GM19193 (cell line): Measurements from ENCODE around the gene ZC3H14.

ENCODE experiments used
- POLR2A ChIP-seq: IDR thresholded peaks from 4 replicates; pipeline ENCODE4 v1.6.1; 2011; ENCODE audit not compliant: insufficient read depth, insufficient read length; ENCODE audit errors: extremely low read depth

ZC3H14 gene

GRCh38 chr14:88572117-88572516, 9.3 kb downstream of the ZC3H14 start:
- TF ChIP-seq POLR2A: no peak

GRCh38 chr14:88576222-88576621, 13.4 kb downstream of the ZC3H14 start:
- no peak for TF ChIP-seq POLR2A

DNA sequence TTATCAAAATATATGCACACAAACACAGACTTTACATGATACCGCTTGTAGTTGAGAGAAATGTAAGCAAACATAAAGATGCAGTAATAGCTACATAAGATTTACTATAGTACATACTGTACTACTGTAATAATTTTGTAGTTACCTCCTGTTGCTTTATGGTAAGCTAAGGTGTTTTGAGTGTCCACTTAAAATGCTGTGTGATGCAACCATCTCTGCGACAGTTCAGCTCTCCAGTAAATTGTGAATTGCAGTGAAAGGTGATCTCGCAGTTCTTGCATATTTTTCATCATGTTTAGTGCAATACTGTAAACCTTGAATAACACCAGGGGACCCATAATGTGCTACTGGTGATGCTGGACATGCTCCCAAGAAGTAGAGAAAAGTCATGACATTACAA, 21.6 kb downstream of the ZC3H14 start:
- no peak for TF ChIP-seq POLR2A

DNA sequence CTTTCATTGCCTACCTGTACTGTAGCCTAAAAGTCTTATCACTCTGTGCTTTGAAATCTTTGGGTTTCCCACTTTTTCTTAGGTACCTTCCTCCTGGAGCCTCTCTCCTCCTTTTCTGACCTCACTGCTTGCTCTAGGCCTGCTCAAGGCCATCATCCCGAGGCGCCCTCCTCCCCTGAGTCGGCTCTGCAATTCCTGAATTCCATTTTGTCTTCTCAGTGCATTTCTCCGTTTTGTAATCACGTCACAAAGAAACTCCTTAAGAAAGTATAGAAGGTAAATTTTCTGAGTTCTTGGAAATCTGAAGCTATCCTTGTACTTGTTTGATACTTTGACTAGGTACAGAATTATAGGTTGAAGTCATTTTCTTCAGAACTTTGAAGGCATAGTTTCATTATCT, 25.2 kb downstream of the ZC3H14 start:
- no peak for TF ChIP-seq POLR2A

DNA sequence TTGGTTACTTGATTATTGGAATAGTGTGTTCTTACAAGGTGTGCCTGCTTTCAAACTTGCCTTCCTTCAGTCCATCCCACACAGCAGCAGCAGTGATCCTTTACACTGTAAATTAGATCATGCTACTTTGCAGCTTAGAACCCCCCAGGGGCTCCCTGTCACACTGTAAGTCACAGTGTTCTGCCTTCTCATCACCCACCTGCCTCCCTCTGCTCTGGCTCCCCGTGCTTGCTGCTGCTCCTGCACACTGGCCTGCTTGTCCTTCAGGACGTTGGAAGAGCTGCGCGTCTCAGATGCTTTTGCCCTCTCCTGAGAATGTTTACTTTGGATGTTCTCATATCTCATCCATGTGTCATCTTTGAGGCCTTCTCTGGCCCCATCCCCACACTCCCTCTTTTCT, 27.3 kb downstream of the ZC3H14 start:
- TF ChIP-seq POLR2A: no peak

GRCh38 chr14:88592031-88592430, 29.2 kb downstream of the ZC3H14 start:
- TF ChIP-seq POLR2A: no peak

- no peak for TF ChIP-seq POLR2A
Observed at GRCh38 chr14:88597038-88597437, 34.2 kb downstream of the ZC3H14 start.

DNA sequence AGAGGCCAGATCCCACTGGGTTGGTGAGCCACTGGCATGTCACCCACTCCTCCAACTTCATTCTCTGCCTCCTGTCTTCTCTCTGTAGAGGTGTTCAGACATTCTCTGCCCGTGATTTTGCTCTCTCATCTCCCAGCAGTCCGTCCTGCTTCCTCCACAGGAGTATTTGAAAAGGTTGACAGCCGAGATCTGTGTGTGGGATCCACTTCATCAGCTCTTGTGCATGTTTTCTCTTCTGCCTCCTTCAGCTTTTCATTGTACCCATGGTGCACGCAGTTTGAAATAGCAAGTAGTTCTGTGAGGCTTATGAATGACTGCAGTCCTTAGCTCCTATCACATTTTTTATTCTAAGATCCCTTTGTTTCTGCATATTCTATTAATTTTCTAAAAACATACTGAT, 34.8 kb downstream of the ZC3H14 start:
- no peak for TF ChIP-seq POLR2A

DNA sequence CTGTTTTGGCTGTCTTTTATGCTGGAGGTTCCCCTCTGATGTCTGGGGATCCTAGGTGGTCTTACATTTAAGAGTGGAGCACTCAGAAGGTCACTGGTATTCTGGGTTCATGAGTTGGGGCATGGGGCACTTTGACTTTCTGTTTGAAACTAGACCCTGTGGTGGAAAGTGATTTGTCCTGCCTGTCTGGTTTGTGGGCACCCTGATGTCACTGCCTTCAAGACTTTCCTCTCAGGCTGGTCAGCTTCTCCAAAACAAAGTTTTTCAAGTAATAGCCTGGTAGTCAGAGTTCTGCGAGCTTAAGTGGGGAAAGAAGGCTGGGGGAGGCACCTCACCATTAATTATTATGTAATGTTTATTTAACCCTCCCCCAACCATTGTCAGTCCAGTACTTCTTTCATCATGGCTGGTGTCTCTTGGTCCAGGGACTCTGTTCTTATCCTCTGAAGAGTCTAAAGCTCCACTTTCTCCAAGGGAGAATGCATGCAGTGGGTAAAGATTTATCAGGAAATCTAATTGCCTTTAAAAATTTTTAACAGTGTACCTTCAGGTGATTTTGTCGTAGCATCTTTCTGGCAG, 35.3 kb downstream of the ZC3H14 start:
- TF ChIP-seq POLR2A: no peak

DNA sequence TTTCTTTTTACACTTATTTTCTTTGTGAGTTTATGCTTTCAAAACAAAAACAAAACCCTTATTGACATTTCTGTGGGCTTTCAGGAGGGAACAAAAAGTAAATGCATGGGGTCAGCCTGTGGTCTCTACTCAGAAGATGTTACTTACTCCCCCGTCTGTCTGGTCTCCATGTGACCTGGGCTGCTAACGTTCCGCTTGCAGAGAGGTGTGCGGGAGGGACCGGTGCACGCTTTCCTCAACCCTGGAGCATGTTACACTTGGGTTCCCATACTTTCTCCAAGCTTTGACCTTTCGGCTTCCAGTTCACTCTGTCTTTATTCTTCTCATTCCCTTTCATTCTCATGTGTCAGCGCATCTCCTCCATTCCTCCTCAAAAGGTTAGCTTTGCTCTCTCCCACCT, 36.5 kb downstream of the ZC3H14 start:
- no peak for TF ChIP-seq POLR2A

DNA sequence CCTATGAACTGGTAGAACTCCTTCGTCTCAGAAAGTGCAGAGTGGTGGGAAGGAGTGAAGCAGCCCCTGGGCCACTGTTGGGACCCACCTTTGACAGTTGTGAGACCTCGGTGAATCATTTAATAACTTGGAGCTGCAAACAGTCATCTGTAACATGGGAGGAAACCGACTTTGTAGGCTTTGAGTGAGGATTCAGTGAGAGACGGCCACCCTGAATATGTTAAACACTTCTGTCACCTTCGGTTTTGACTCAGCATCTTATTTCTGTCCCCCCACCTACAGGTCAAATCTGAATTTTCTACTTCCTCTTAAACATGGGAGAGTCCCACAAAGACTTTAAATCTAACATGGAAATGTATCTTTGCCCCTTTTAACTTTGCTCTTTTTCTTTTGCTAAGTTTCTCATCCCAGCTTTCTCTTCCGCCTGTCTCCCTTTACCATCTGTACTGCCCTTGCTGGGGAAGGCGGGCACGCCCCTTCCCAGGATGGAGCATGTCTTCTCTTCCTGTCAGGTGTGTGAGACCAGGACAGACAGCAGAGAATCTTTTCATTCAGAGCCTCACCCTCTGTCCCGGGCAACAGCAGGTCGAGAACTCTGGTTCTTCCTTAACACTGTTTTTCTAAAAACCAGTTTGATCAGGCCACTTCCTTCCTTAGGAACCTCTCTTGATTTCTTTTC, 37.1 kb downstream of the ZC3H14 start:
- no peak for TF ChIP-seq POLR2A

DNA sequence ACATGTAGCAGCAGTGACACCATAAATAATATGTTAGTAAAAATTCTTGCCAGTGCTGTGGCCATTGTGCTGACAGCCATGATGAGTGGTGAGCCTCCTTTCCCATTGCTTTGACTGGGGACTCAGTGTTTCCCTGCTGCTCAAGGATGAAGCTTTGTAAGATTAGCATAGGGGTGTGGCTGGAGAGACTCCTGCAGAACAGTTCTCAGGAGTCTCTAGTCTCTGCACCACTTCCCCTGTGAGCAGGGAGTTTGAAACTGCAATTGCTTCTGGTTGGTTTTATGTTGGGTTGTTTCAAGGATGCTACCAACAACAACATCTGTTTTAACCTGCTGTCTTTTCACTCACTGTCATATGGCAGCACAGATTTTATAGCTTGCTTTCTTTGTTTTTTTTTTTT, 41.4 kb downstream of the ZC3H14 start:
- no peak for TF ChIP-seq POLR2A

DNA sequence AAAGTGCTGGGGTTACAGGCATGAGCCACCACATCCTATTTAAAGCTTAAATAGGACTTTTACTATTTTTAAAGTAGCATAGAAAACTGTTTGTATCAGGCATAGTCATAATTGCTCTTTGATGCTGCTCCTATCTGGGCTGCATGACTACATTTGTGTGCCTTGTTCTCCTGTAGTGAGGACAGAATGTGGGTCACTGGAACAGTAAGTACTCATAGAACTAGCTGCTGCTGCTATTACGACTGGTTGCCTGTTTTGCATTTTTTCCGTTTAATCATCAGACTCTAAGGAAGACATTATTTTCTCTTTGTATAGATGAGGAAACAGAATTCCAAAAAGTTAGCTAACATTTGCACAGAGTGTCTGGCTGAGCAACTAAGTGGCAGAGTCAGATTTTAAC, 42.8 kb downstream of the ZC3H14 start:
- TF ChIP-seq POLR2A: no peak

GRCh38 chr14:88607829-88608228, 45.0 kb downstream of the ZC3H14 start:
- no peak for TF ChIP-seq POLR2A

- TF ChIP-seq POLR2A: no peak
Observed at GRCh38 chr14:88611878-88612277, 49.0 kb downstream of the ZC3H14 start.

DNA sequence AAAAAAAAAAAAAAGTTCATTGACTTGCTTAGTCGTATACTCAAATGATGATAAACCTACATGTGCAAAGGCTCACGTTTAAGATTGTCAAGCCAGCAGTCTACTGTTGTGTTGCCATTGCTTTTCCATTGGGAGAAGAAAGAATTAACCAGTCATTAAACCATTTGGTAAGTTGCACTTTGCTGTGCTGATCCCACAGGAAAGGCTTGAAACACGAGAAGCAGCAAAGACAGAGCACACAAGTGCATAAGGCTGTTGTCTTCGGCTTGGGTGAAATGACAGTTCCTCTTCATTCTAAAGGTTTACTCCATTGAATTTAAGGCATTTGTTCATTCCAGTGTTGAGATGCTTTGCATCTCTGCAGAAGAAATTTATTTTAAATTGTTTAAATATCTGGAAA, 50.1 kb downstream of the ZC3H14 start:
- TF ChIP-seq POLR2A: no peak
